GM21367 (cell line): ENCODE measurements around the gene DZIP1.

Source experiments
- ATAC-seq: cut with Tn5 transposase; IDR thresholded peaks from one replicate; pipeline ENCODE4 v1.9.1; 2021; ENCODE audit not compliant: unreplicated experiment

Gene DZIP1

DNA sequence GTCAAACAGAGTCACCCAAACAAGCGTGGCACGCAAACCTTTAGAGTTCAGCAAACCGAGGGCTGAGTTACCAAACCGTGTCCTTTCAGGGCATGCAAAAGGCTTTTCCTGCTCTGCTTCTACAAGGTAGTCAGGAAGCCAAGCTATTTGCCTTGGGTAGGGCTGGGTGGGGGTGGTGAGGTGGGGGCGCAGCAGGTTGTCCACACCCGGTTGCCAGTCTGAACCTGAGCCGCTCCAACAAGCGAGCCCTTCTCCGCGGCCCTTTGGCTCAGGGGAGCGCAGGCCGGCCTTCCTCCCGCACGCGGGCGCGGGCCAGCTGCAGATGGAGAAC, 92.3 kb downstream of the DZIP1 start:
- no peak for ATAC-seq

- ATAC-seq, result no peak
Measured at GRCh38 chr13:95547531-95548167, 96.9 kb downstream of the DZIP1 start.

GRCh38 chr13:95546919-95547318, 97.6 kb downstream of the DZIP1 start:
- no peak for ATAC-seq

DNA sequence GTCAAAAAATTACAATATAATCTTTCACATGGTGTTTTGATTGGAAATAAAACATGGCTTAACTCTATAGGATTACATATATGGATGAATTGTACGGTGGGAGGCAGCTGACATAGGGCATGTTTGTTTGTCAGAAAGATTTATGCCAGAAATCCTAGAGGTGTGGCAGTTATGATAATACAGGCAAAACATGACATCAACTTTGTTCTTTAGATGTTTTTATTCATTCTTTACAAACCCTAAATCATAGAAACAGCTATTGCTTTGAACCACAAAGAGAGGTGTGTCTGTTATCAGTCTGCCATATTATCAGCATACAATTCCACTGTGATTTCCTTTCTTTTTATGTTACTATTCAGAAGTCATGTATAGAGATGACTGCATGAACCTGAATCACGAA, 100.2 kb downstream of the DZIP1 start:
- no peak for ATAC-seq

DNA sequence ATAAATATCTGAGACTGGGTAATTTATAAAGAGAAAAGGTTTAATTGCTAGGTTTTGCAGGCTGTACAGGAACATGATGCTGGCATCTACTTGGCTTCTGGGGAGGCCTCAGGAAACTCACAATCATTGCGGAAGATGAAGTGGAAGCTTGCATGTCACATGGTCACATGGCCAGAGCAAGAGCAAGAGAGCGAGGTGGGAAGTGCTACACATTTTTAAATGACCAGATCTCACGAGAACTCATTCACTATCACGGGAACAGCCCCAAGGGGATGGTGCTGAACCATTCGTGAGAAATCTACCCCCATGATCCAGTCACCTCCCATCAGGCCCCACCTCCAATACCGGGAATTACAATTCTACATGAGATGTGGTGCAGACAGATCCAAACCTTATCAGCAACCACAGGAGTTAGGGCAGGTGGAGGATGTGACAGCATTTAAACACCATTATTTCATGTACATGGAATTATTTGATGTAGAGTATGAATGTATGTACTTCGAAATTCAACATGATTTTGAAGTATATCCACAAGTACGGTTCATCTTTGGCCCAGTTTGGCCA, 102.5 kb downstream of the DZIP1 start:
- no peak for ATAC-seq

DNA sequence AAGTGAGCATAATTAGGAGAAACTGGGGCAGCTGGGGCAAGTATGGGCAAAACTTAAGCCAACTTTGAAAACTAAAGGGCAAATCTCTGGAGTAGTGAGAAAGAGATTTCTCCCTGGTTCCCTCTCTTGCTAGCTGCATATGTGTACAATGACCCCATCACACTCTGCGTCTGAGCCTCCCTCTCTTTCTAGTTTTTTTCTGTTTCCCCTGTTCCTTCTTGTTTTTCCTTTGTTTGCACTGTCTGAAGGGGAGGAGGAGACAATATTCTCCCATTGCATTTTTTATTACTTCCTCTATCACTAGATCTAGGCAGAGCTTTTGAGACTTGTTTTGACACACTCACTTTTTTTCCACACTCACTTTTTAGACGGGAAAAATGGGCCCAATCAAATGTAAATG, 103.2 kb downstream of the DZIP1 start:
- no peak for ATAC-seq

GRCh38 chr13:95540888-95541287, 103.6 kb downstream of the DZIP1 start:
- no peak for ATAC-seq

DNA sequence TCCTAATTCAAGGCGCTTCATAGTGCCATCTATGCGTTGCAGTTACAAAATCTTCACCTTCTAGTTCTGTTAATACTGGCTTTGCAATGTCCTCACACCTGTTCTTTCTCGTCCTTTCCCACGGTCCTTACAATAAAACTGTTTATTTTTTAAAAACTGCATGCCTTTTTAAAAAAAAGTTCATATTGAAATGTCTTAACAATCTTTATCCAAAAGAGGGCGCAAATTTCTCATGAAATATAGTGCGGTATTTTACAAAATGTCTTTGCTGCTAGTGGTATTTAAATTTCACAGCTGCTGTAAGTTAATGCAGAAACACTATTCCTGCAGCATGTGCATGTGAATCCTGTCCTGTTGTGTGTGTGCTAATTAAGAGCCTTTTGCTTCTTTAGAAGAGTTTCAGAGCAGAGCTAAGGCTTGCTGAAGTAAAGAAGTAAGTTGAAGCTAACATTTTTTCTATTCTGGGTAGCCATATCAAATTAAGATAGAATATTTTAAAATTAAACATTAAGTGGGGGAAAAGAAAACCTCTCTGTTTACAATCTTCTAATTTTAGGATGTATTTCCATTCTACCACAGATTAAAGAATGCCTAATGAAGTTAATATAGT, 107.8 kb downstream of the DZIP1 start:
- ATAC-seq, result no peak

- ATAC-seq, result no peak
Measured at GRCh38 chr13:95535243-95535642, 109.3 kb downstream of the DZIP1 start.

- no peak for ATAC-seq
Measured at GRCh38 chr13:95533545-95534160, 110.9 kb downstream of the DZIP1 start.

DNA sequence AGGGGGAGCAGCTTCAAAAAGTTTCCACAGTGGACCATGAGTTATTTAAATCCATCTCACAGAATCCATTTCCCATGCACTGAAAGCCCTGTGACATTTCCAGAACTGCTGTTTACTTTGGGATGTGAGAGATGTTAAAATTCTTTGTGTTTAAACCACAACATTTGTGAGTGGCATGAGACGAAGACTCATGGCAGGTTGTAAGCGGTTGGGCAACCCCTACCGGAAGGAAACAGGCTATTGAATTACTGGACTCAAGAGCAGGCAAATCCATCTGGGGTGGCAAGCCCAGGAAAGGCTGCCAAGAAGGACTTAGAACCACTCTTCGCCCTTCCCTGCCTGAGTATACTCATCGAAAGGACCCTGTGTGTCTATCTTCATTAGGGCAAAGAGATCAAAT, 114.3 kb downstream of the DZIP1 start:
- ATAC-seq, result no peak
